22Rv1 (cell line): ENCODE data around the gene FGFR2.

Experiments used
- CTCF ChIP-seq: fragments of 450-650 bp; IDR thresholded peaks from 2 replicates; pipeline ENCODE4 v1.5.1; 2017; ENCODE audit warnings: mild to moderate bottlenecking
- ZFX ChIP-seq: fragments of 450-650 bp; IDR thresholded peaks from 2 replicates; pipeline ENCODE4 v1.6.1; 2017; ENCODE audit warnings: antibody characterized with exemption, borderline replicate concordance

GRCh38 chr10:121521794-121522556 lies 76.3 kb downstream of the FGFR2 start:
- TF ChIP-seq CTCF (no peak), ZFX (no peak)
